HFFc6 (cell line): ENCODE measurements around the gene LRP6. TPM values are rescaled to one million over a fixed set of nuclear protein-coding genes. Genes with fewer than 3 reads are reported as not detected.

ENCODE experiments used
- DNase-seq: peaks from one replicate; pipeline ENCODE4 v3.0.0-alpha.2; 2018
- H3K27ac Mint-ChIP-seq: 2 replicates; pipeline ENCODE4 v1.8.0; 2020; ENCODE audit warnings: mild to moderate bottlenecking, mixed read lengths
- H3K27me3 Mint-ChIP-seq: 2 replicates; pipeline ENCODE4 v1.8.0; 2021; ENCODE audit warnings: mild to moderate bottlenecking, moderate library complexity, mixed read lengths; ENCODE audit not compliant: insufficient read depth
- H3K36me3 Mint-ChIP-seq: 2 replicates; pipeline ENCODE4 v1.8.0; 2021; ENCODE audit warnings: low read depth, mixed read lengths
- H3K4me1 Mint-ChIP-seq: 2 replicates; pipeline ENCODE4 v1.8.0; 2020; ENCODE audit warnings: low read depth, mixed read lengths
- H3K4me3 Mint-ChIP-seq: 2 replicates; pipeline ENCODE4 v1.8.0; 2020; ENCODE audit warnings: mild to moderate bottlenecking, moderate library complexity, mixed read lengths
- H3K9me3 Mint-ChIP-seq: 2 replicates; pipeline ENCODE4 v1.8.0; 2020; ENCODE audit warnings: mild to moderate bottlenecking, mixed read lengths
- total RNA-seq, 6 experiments: library from RNA; stranded (reverse); fragmentation: NEBNext Ultra II Directional; extraction: Animal tissue kit (Norgen Biotek cat#: 25700); gene quantifications; 2 replicates in 1 of 6; 3 replicates in 5 of 6; pipeline ENCODE4 v1.2.3, GENCODE V29; 2021
- TF ChIP-seq, protein P1 (sequence below): fragments of 200-600 bp; sonication (generic); IDR thresholded peaks from 2 replicates; pipeline ENCODE4 v1.5.0; 2021; ENCODE audit warnings: antibody characterized with exemption, mild to moderate bottlenecking

Gene LRP6
- total RNA-seq, 6 experiments from 2014 or later: 24.0 to 31.6 (median 27.0) TPM

DNA sequence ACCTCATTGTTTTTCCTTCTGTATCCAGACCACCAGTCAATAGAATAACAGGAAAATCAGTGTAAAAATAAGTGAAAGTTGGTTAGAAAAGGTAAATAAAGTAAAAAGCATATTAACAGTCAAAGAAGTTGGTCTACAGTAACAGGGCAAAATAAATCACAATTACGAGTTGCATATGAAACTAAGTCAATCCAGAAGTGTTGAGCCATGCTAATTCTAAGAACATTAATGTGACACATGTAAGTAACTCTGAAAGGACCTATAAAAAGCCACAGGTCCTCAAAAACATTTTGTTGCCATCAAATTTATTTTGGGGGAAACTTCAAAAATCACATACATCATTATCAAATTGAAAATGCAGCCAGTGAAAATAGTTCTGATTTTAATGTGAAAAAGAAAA lies 56.4 kb downstream of the LRP6 start:
- no peak overlapping the region for H3K4me3 Mint-ChIP-seq
- H3K27ac Mint-ChIP-seq: no peak overlapping the region
- peaks cover 8% of the 10 kb centered on the region for H3K36me3 Mint-ChIP-seq
- no peaks in the 10 kb centered on the region for H3K9me3 Mint-ChIP-seq
- H3K27me3 Mint-ChIP-seq: peaks cover 1% of the 10 kb centered on the region; the same call in 1 of the 2 replicates
- peaks cover 37% of the 10 kb centered on the region for H3K4me1 Mint-ChIP-seq
- no peak for DNase-seq
- TF ChIP-seq, protein P1, sequence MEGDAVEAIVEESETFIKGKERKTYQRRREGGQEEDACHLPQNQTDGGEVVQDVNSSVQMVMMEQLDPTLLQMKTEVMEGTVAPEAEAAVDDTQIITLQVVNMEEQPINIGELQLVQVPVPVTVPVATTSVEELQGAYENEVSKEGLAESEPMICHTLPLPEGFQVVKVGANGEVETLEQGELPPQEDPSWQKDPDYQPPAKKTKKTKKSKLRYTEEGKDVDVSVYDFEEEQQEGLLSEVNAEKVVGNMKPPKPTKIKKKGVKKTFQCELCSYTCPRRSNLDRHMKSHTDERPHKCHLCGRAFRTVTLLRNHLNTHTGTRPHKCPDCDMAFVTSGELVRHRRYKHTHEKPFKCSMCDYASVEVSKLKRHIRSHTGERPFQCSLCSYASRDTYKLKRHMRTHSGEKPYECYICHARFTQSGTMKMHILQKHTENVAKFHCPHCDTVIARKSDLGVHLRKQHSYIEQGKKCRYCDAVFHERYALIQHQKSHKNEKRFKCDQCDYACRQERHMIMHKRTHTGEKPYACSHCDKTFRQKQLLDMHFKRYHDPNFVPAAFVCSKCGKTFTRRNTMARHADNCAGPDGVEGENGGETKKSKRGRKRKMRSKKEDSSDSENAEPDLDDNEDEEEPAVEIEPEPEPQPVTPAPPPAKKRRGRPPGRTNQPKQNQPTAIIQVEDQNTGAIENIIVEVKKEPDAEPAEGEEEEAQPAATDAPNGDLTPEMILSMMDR: no peak

DNA sequence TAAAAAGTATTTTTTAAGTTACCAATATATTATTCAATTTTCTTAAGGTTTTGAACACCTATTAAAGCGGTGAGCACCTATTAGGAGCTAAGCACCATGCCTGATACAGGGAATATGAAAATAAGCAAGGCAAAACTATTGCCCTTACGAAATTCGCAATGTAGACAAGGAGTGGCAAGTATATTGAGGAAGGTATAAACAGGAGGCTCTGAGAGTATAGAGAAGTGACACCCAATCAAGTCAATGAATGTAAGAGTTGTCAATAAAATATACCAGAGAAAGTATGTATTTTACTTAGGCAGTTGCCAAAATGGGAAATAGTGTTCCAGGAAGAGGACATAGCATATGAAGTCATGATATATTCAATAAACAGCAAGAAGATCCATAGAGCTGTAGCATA lies 57.2 kb downstream of the LRP6 start:
- H3K9me3 Mint-ChIP-seq: no peaks in the 10 kb centered on the region
- no peaks in the 10 kb centered on the region for H3K27me3 Mint-ChIP-seq
- DNase-seq: no peak
- H3K36me3 Mint-ChIP-seq: peaks cover 8% of the 10 kb centered on the region
- no peak overlapping the region for H3K27ac Mint-ChIP-seq
- H3K4me3 Mint-ChIP-seq: no peak overlapping the region
- TF ChIP-seq, protein P1: no peak
- H3K4me1 Mint-ChIP-seq: peaks cover 31% of the 10 kb centered on the region

DNA sequence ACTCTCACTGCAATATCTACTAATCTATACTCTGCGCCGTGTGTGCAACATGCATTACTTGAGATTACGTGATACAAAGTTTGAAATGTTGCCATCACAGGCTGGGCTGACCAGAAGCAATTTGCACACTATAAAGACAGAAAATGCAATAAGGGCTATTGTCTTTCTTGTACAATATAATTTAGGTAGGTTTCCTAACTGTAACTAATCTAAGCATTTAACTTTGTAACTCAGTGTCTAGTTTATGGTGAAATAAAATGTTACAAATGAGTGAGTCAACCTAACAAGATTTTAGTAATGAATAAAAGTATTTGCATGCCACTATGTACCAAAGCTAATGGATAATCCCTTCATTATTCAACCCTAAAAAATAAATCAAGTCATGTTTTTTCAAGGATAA lies 57.8 kb downstream of the LRP6 start:
- H3K27me3 Mint-ChIP-seq: no peaks in the 10 kb centered on the region
- H3K27ac Mint-ChIP-seq: no peak overlapping the region
- peaks cover 8% of the 10 kb centered on the region for H3K36me3 Mint-ChIP-seq
- H3K4me3 Mint-ChIP-seq: no peak overlapping the region
- peaks cover 28% of the 10 kb centered on the region for H3K4me1 Mint-ChIP-seq
- TF ChIP-seq, protein P1: no peak
- no peak for DNase-seq
- no peaks in the 10 kb centered on the region for H3K9me3 Mint-ChIP-seq

DNA sequence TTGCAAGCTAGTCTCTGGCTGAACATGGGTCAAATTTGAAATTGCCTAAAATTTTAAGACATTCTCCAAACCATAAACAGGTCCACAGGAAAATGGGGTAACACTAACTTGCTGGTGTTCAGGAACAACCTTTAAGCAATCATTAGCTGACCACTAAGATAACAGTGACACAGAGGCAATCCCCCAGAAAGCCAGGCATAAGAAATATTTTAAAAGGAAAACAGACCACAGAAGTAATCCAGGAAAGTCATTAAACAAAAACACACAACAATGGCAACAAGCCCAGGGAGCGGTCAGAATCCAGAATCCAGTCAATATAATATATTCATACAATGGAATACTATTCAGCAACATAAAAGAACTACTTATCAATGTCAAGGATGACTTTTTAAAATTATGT lies 59.1 kb downstream of the LRP6 start:
- no peak for DNase-seq
- H3K4me1 Mint-ChIP-seq: peaks cover 26% of the 10 kb centered on the region
- TF ChIP-seq, protein P1: no peak
- H3K27ac Mint-ChIP-seq: no peak overlapping the region; the same call in 1 of the 2 replicates
- no peak overlapping the region for H3K4me3 Mint-ChIP-seq
- no peaks in the 10 kb centered on the region for H3K27me3 Mint-ChIP-seq
- H3K9me3 Mint-ChIP-seq: no peaks in the 10 kb centered on the region
- peaks cover 8% of the 10 kb centered on the region for H3K36me3 Mint-ChIP-seq

DNA sequence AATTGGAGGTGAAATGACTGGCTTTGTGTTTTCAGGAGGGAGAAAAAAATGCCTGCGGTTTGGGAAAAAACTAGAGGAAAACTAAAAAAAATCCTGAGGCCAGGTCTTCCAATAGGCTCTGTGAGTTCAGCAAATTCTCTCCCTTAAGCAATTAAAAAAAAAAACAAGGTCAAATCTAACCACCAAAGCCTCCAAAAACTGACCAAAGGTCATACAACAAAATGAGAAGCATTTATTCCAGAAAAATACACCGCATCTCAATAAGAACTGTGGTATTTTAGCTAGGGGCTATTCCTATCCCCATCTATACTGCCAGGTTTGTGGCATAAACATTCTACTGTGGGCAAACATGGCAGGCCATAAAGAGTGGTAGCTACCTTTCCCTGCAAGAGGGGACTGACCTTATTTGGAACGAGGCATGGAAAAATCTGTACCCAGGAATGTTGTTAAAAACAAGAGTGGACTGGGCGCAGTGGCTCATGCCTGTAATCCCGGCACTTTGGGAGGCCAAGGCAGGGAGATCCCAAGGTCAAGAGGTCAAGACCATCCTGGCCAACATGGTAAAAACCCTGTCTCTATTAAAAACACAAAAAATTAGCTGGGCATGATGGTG lies 60.0 kb downstream of the LRP6 start:
- Mint-ChIP-seq H3K27ac (no peak overlapping the region), H3K27me3 (no peaks in the 10 kb centered on the region), H3K36me3 (peaks cover 16% of the 10 kb centered on the region), H3K9me3 (no peaks in the 10 kb centered on the region), H3K4me3 (no peak overlapping the region), H3K4me1 (peaks cover 26% of the 10 kb centered on the region)
- DNase-seq: no peak
- TF ChIP-seq, protein P1: no peak
